ENCODE results near the gene EPG5.

DNA sequence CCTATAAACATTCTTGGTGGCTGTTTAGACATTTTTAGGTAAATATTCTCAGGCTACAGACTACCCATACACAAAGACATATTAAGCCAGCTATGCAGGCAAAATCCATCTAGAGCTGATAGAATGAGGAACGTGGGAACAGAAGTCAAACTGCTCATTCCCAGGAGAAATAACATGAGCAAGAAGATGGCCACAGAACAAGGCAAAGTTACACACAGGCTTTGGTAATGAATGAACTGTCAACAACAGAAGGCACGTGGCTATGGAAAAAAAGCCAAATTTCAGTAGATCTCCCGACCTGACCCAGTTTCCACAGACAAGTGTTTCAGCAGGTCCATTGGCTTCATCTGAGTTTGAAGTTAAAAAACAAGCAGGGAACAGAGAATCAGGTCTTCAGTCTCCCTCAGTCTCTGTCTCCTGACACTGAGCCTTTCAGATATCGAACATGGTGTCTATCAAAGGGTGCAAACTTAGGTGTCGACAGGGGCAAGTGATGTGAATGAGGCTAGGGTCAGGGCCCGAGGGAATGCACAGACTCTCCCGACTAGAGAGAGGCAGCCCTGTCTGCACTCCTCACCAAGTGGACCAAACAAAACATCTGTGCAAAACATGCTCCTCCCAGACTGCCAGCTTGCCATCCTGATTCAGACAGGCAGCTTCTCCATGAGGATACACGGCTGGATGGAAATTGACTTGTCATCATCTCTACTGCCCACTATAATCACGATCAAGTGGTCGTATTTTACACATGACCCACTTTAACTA is 115.8 kb downstream of the EPG5 start:
- TF ChIP-seq SIN3A (IDR thresholded peaks at IDR 0.05; ENCODE audit: borderline replicate concordance, insufficient read depth, low read depth, low read length), result no peak
- TF ChIP-seq, protein P1, sequence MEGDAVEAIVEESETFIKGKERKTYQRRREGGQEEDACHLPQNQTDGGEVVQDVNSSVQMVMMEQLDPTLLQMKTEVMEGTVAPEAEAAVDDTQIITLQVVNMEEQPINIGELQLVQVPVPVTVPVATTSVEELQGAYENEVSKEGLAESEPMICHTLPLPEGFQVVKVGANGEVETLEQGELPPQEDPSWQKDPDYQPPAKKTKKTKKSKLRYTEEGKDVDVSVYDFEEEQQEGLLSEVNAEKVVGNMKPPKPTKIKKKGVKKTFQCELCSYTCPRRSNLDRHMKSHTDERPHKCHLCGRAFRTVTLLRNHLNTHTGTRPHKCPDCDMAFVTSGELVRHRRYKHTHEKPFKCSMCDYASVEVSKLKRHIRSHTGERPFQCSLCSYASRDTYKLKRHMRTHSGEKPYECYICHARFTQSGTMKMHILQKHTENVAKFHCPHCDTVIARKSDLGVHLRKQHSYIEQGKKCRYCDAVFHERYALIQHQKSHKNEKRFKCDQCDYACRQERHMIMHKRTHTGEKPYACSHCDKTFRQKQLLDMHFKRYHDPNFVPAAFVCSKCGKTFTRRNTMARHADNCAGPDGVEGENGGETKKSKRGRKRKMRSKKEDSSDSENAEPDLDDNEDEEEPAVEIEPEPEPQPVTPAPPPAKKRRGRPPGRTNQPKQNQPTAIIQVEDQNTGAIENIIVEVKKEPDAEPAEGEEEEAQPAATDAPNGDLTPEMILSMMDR (IDR thresholded peaks at IDR 0.05), result no peak
- TF ChIP-seq POLR2AphosphoS5 (IDR thresholded peaks at IDR 0.05; ENCODE audit: low read depth, low read length), result no peak
- TF ChIP-seq TCF7L2 (IDR thresholded peaks at IDR 0.05; ENCODE audit: low read depth, low read length), result no peak
- TF ChIP-seq, protein P2, sequence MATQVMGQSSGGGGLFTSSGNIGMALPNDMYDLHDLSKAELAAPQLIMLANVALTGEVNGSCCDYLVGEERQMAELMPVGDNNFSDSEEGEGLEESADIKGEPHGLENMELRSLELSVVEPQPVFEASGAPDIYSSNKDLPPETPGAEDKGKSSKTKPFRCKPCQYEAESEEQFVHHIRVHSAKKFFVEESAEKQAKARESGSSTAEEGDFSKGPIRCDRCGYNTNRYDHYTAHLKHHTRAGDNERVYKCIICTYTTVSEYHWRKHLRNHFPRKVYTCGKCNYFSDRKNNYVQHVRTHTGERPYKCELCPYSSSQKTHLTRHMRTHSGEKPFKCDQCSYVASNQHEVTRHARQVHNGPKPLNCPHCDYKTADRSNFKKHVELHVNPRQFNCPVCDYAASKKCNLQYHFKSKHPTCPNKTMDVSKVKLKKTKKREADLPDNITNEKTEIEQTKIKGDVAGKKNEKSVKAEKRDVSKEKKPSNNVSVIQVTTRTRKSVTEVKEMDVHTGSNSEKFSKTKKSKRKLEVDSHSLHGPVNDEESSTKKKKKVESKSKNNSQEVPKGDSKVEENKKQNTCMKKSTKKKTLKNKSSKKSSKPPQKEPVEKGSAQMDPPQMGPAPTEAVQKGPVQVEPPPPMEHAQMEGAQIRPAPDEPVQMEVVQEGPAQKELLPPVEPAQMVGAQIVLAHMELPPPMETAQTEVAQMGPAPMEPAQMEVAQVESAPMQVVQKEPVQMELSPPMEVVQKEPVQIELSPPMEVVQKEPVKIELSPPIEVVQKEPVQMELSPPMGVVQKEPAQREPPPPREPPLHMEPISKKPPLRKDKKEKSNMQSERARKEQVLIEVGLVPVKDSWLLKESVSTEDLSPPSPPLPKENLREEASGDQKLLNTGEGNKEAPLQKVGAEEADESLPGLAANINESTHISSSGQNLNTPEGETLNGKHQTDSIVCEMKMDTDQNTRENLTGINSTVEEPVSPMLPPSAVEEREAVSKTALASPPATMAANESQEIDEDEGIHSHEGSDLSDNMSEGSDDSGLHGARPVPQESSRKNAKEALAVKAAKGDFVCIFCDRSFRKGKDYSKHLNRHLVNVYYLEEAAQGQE (IDR thresholded peaks at IDR 0.05; ENCODE audit: insufficient read depth in 1 of 2, low read depth in 2 of 2, low read length in 1 of 2), result no peak

All from Panc1 (cell line).